ENCODE results near the gene ADAM33. TPM values are rescaled to one million over a fixed set of nuclear protein-coding genes. Genes with fewer than 3 reads are reported as not detected.

The ADAM33 gene
- total RNA-seq, 1 experiment from 2014 or later: not detected

DNA sequence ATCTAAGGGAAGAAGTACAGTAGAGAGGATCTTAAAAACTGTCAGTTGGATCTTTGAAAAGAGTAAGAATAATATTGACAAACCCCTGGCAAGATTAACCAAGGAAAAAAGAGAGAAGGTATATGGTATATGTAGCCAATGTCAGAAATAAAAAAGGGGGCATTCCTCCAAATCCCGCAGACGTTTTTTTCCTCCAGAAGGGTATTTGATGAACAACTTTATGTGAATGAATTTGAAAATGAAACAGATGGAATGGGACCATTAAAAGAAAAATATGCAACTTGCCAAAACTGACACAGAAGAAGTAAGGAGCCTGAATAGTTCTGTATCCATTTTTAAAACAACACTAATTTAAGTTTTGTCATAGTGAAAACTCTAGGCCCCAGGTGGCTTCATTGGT is 54.3 kb downstream of the ADAM33 start:
- ChIA-PET CTCF (no interaction called here), POLR2A (interaction anchor here (0.6 kb wide), 1 partner anchor 55 kb away, joined by 3 read pairs; no protein-coding TSS in a partner anchor)
- H3K36me3 Mint-ChIP-seq (ENCODE audit: insufficient read depth, unreplicated experiment): peaks cover 25% of the 10 kb centered on the region
- no TSS peak for BruUV-seq (replicated peaks)
- DNase-seq (ENCODE audit: unreplicated experiment): no peak
- H3K27ac Mint-ChIP-seq (ENCODE audit: low read depth, unreplicated experiment): no peak overlapping the region
- TF ChIP-seq, protein P1, sequence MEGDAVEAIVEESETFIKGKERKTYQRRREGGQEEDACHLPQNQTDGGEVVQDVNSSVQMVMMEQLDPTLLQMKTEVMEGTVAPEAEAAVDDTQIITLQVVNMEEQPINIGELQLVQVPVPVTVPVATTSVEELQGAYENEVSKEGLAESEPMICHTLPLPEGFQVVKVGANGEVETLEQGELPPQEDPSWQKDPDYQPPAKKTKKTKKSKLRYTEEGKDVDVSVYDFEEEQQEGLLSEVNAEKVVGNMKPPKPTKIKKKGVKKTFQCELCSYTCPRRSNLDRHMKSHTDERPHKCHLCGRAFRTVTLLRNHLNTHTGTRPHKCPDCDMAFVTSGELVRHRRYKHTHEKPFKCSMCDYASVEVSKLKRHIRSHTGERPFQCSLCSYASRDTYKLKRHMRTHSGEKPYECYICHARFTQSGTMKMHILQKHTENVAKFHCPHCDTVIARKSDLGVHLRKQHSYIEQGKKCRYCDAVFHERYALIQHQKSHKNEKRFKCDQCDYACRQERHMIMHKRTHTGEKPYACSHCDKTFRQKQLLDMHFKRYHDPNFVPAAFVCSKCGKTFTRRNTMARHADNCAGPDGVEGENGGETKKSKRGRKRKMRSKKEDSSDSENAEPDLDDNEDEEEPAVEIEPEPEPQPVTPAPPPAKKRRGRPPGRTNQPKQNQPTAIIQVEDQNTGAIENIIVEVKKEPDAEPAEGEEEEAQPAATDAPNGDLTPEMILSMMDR (IDR thresholded peaks at IDR 0.05; ENCODE audit: unreplicated experiment): no peak
- H3K4me3 Mint-ChIP-seq (ENCODE audit: unreplicated experiment): no peak overlapping the region
- H3K27me3 Mint-ChIP-seq (ENCODE audit: insufficient read depth, unreplicated experiment): no peaks in the 10 kb centered on the region
- H3K4me1 Mint-ChIP-seq (ENCODE audit: insufficient read depth, unreplicated experiment): no peaks in the 10 kb centered on the region
- no peaks in the 10 kb centered on the region for H3K9me3 Mint-ChIP-seq (ENCODE audit: unreplicated experiment)
- intact Hi-C loops (cut with micrococcal nuclease): no loop called here

- POLR2A ChIA-PET: no interaction called here
- BruUV-seq (replicated peaks): no TSS peak
- no peaks in the 10 kb centered on the region for H3K9me3 Mint-ChIP-seq (ENCODE audit: unreplicated experiment)
These were observed 59.4 kb downstream of the ADAM33 start for GRCh38 chr20:3622406-3622805.

DNA sequence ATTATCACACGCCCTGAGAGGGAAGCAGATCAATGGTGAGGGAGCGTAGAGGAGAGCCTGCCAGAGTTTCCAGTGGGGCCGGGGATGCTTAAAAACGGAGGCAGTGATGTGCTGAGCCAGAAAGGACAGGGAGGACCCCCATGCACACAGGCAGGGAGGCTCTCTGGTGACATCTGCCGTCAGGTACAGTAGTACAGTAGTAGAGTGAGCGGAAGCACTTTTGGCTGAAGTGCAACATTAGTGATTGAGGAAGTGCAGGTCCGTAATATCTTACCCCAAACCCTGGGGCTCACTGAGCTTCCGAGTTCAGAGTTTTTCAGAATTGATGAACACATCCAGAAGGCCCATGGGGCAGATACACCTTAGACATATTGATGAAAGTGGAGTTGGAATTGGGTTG is 60.7 kb downstream of the ADAM33 start:
- peaks cover 2% of the 10 kb centered on the region for H3K4me1 Mint-ChIP-seq (ENCODE audit: insufficient read depth, unreplicated experiment)
- intact Hi-C loops (cut with micrococcal nuclease): no loop called here
- H3K27ac Mint-ChIP-seq (ENCODE audit: low read depth, unreplicated experiment): no peak overlapping the region
- H3K36me3 Mint-ChIP-seq (ENCODE audit: insufficient read depth, unreplicated experiment): peaks cover 13% of the 10 kb centered on the region
- POLR2A ChIA-PET: interaction anchor here (0.6 to 0.7 kb wide), 2 partner anchors 9 to 247 kb away, joined by 3 to 4 read pairs; no protein-coding TSS in a partner anchor
- CTCF ChIA-PET: interaction anchor here (1.4 kb wide), 1 partner anchor 13 kb away, joined by 5 read pairs; no protein-coding TSS in a partner anchor
- no peaks in the 10 kb centered on the region for H3K9me3 Mint-ChIP-seq (ENCODE audit: unreplicated experiment)
- no TSS peak for BruUV-seq (replicated peaks)
- DNase-seq (ENCODE audit: unreplicated experiment): no peak
- H3K4me3 Mint-ChIP-seq (ENCODE audit: unreplicated experiment): no peak overlapping the region
- TF ChIP-seq, protein P1 (IDR thresholded peaks at IDR 0.05; ENCODE audit: unreplicated experiment): no peak
- no peaks in the 10 kb centered on the region for H3K27me3 Mint-ChIP-seq (ENCODE audit: insufficient read depth, unreplicated experiment)

More at GRCh38 chr20:3622406-3622805, 59.4 kb downstream of the ADAM33 start:
- intact Hi-C loops (cut with micrococcal nuclease): no loop called here
- TF ChIP-seq, protein P1 (IDR thresholded peaks at IDR 0.05; ENCODE audit: unreplicated experiment): no peak
- CTCF ChIA-PET: interaction anchor here (0.6 kb wide), 1 partner anchor 66 kb away, joined by 3 read pairs; no protein-coding TSS in a partner anchor
- Mint-ChIP-seq H3K4me3 (ENCODE audit: unreplicated experiment) (no peak overlapping the region), H3K27me3 (ENCODE audit: insufficient read depth, unreplicated experiment) (no peaks in the 10 kb centered on the region), H3K36me3 (ENCODE audit: insufficient read depth, unreplicated experiment) (peaks cover 20% of the 10 kb centered on the region), H3K27ac (ENCODE audit: low read depth, unreplicated experiment) (no peak overlapping the region), H3K4me1 (ENCODE audit: insufficient read depth, unreplicated experiment) (no peaks in the 10 kb centered on the region)
- no peak for DNase-seq (ENCODE audit: unreplicated experiment)

Other genes with a start within 250 kb of the ADAM33 start
- gene ATRN, start 211.0 kb downstream of the ADAM33 start, total RNA-seq (2022): 29.7 and 34.7 TPM in 2 replicates
- not detected in 2 replicates for gene GFRA4, start 18.6 kb downstream of the ADAM33 start, total RNA-seq (2022)
- gene SIGLEC1, start 30.6 kb upstream of the ADAM33 start, total RNA-seq (2022): not detected in 2 replicates
- not detected in 2 replicates for gene HSPA12B, start 50.7 kb upstream of the ADAM33 start, total RNA-seq (2022)
- gene ADISSP, start 85.7 kb upstream of the ADAM33 start, total RNA-seq (2022): 37.8 and 58.8 TPM in 2 replicates
- 0.32 TPM in 1 of 2 replicates, not detected in the other for gene SPEF1, start 99.4 kb upstream of the ADAM33 start, total RNA-seq (2022)
- 51.5 and 54.8 TPM in 2 replicates for gene CENPB, start 104.7 kb upstream of the ADAM33 start, total RNA-seq (2022)
- gene CDC25B, start 114.3 kb upstream of the ADAM33 start, total RNA-seq (2022): 134 and 137 TPM in 2 replicates
- 15.8 and 19.2 TPM in 2 replicates for gene AP5S1, start 138.5 kb upstream of the ADAM33 start, total RNA-seq (2022)
- 31.7 and 39.7 TPM in 2 replicates for gene MAVS, start 164.8 kb upstream of the ADAM33 start, total RNA-seq (2022)
- 29.2 and 32.8 TPM in 2 replicates for gene PANK2, start 207.4 kb upstream of the ADAM33 start, total RNA-seq (2022)

Data from MCF 10A (cell line).